Thyroid gland (tissue), 4 donors: ENCODE results near the gene PADI4. TPM values are rescaled to one million over a fixed set of nuclear protein-coding genes. Genes with fewer than 3 reads are reported as not detected.

Experiments used
- DNase-seq, 2 donors: peaks; one replicate each; pipeline ENCODE4 v3.0.0-alpha.2; 2019
- H3K27ac ChIP-seq, 3 donors: fragments of 200-600 bp; sonication (generic); 1 replicate in 2 of 3; 2 replicates in 1 of 3; pipeline ENCODE4 v1.5.1; 2016 to 2019; ENCODE audit warnings: mild to moderate bottlenecking in 1 of 3, moderate library complexity in 1 of 3
- H3K27me3 ChIP-seq: fragments of 200-600 bp; sonication (generic); one replicate; pipeline ENCODE4 v1.5.1; 2019
- H3K36me3 ChIP-seq, 2 donors: fragments of 200-600 bp; sonication (generic); one replicate each; pipeline ENCODE4 v1.5.1; 2016 to 2019
- H3K4me1 ChIP-seq, 2 donors: fragments of 200-600 bp; sonication (generic); one replicate each; pipeline ENCODE4 v1.5.1; 2017 to 2019
- H3K4me3 ChIP-seq, 3 donors: fragments of 200-600 bp; sonication (generic); replicated peaks in 1 of 3; 1 replicate in 2 of 3; 2 replicates in 1 of 3; pipeline ENCODE4 v1.5.1; 2016; ENCODE audit warnings: mild to moderate bottlenecking in 1 of 3
- H3K9me3 ChIP-seq: fragments of 200-600 bp; sonication (generic); one replicate; pipeline ENCODE4 v1.5.1; 2017
- CTCF ChIP-seq, 6 experiments: fragments of 200-600 bp in 3 of 6; fragments of 450-650 bp in 3 of 6; sonication (generic) in 3 of 6; IDR thresholded peaks; one replicate each; pipeline ENCODE4 v1.5.1; 2016 to 2019; ENCODE audit warnings: antibody characterized with exemption in 6 of 6, mild to moderate bottlenecking in 2 of 6, inconsistent platforms in 1 of 6, moderate library complexity in 1 of 6
- POLR2A ChIP-seq, 2 donors: fragments of 450-650 bp; IDR thresholded peaks; one replicate each; pipeline ENCODE4 v1.6.1; 2017; ENCODE audit warnings: antibody characterized with exemption in 2 of 2, mild to moderate bottlenecking in 2 of 2, moderate library complexity in 1 of 2
- WGBS, 2 donors: methylation state at CpG; one replicate each; pipeline ENCODE4 v1.1.5; 2017; 5-methylcytosine and 5-hydroxymethylcytosine counted together
- intact Hi-C: fragments of 100-400 bp; cut with DNase I; formaldehyde crosslinking; loops from one replicate; pipeline ENCODE4 v1.15.1; 2023
- total RNA-seq, 4 donors: library from RNA; depleted of rRNA; stranded (reverse); fragments of >200 nt; gene quantifications; one replicate each; pipeline ENCODE4 v1.2.3, GENCODE V29; 2016

Gene PADI4
- total RNA-seq, 4 donors from 2014 or later = 0.45 TPM; not detected in 3

GRCh38 chr1:17361687-17362086, 53.7 kb downstream of the PADI4 start:
- Histone ChIP-seq H3K4me1 (no peaks in the 10 kb centered on the region), H3K27me3 (no peaks in the 10 kb centered on the region), H3K27ac (no peak overlapping the region), H3K36me3 (no peaks in the 10 kb centered on the region), H3K9me3 (no peaks in the 10 kb centered on the region), H3K4me3 (no peak overlapping the region)
- DNase-seq = no peak
- WGBS, 2 donors = 90% methylated on average over 4 of the region's 4 CpGs
- TF ChIP-seq CTCF (IDR thresholded peaks at IDR 0.05) = no peak
- no peak for TF ChIP-seq POLR2A (IDR thresholded peaks at IDR 0.05)
- intact Hi-C loops = no loop called here

GRCh38 chr1:17363351-17363750, 55.4 kb downstream of the PADI4 start:
- no peak for DNase-seq
- H3K9me3 ChIP-seq = no peaks in the 10 kb centered on the region
- no peaks in the 10 kb centered on the region for H3K36me3 ChIP-seq
- 79 to 87% methylated on average over 7 to 12 of the region's 12 CpGs for WGBS, 2 donors
- TF ChIP-seq POLR2A (IDR thresholded peaks at IDR 0.05) (no peak), CTCF (IDR thresholded peaks at IDR 0.05) (no peak)
- intact Hi-C loops = no loop called here
- H3K4me3 ChIP-seq = no peak overlapping the region
- no peaks in the 10 kb centered on the region for H3K4me1 ChIP-seq
- no peaks in the 10 kb centered on the region for H3K27me3 ChIP-seq
- no peak overlapping the region for H3K27ac ChIP-seq

- no peak overlapping the region for H3K4me3 ChIP-seq
- no peak for TF ChIP-seq CTCF (IDR thresholded peaks at IDR 0.05)
- TF ChIP-seq POLR2A (IDR thresholded peaks at IDR 0.05) = no peak
- H3K9me3 ChIP-seq = no peaks in the 10 kb centered on the region
- no peak for DNase-seq
- no peaks in the 10 kb centered on the region for H3K27me3 ChIP-seq
- H3K36me3 ChIP-seq = no peaks in the 10 kb centered on the region
- 71 to 79% methylated on average over 4 of the region's 4 CpGs for WGBS, 2 donors
- H3K4me1 ChIP-seq = no peaks in the 10 kb centered on the region
- no peak overlapping the region for H3K27ac ChIP-seq
- intact Hi-C loops = no loop called here
These were observed 55.8 kb downstream of the PADI4 start for GRCh38 chr1:17363771-17364170.

- no peak for DNase-seq
- Histone ChIP-seq H3K4me3 (no peak overlapping the region), H3K4me1 (no peaks in the 10 kb centered on the region), H3K9me3 (no peaks in the 10 kb centered on the region), H3K27me3 (no peaks in the 10 kb centered on the region), H3K36me3 (no peaks in the 10 kb centered on the region), H3K27ac (no peak overlapping the region)
- intact Hi-C loops = no loop called here
- WGBS, 2 donors = 74 to 89% methylated on average over 3 of the region's 3 CpGs
- TF ChIP-seq POLR2A (IDR thresholded peaks at IDR 0.05) = no peak
- no peak for TF ChIP-seq CTCF (IDR thresholded peaks at IDR 0.05)
These were observed 57.3 kb downstream of the PADI4 start for GRCh38 chr1:17365293-17365692.

GRCh38 chr1:17369466-17369865, 61.5 kb downstream of the PADI4 start:
- TF ChIP-seq POLR2A (IDR thresholded peaks at IDR 0.05) (no peak), CTCF (IDR thresholded peaks at IDR 0.05) (no peak)
- no peak for DNase-seq
- Histone ChIP-seq H3K4me1 (no peaks in the 10 kb centered on the region), H3K27me3 (no peaks in the 10 kb centered on the region), H3K36me3 (no peaks in the 10 kb centered on the region), H3K4me3 (no peak overlapping the region), H3K9me3 (no peaks in the 10 kb centered on the region), H3K27ac (no peak overlapping the region)
- intact Hi-C loops = no loop called here
- 70% methylated on average over 9 of the region's 9 CpGs for WGBS, 2 donors
